Measurements from ENCODE around the gene IFITM5.

IFITM5 gene

GRCh38 chr11:257766-258493 is 41.4 kb downstream of the IFITM5 start:
- no peak for DNase-seq

DNA sequence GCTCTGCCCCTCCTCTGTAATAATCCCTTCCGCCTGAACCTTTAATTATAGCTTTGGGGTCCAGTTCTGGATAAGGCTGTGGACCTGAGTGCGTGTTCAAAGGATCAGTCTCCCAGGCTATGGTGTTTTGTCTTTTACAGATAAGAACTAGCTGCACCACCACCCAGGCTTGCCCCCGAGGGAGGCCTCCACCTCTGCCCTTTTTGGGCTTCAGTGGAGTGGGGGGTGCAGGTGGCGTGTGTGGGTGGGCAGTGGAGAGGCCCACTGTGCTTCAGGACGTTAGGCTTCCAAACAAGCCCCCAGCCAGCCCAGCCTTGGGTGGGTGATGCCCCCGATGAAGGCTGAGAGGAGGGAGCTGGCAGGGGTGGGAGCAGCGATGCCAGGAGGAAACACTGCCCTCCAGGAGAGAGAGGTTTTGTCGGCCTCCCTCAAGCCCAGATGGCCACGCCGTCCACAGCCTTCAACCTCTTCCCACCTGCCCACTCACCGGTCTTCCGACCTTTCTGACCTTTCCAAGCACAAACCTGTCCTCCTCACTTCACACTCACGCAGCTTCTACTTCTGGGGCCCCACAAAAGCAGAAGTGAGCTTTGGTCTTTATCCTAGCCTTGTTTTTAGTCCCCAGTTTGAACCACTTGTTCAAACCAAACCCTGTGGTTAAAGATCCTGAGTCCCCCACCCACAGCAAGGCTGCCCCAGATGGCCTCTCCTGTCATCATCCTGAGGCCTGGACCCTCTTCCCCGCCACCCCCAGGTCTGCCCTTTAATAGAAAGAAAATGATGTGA is 42.2 kb downstream of the IFITM5 start:
- DNase-seq = peak; percentile 43 to 45

DNA sequence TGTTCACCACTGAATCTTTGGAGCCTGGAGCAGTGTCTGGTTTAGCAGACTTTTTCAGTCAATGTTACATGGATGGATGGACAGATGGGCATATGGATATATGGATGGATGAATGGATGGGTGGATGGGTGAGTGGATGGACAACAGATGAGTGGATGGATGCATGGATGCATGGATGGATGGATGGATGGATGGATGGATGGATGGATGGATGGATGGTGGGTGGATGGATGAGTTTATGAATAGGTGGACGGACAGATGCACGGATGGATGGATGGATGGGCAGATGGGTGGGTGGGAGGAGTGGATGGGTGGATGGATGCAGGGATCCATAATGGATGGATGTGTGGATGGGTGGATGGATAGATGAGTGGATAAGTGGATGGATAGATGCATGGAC is 43.5 kb downstream of the IFITM5 start:
- no peak for DNase-seq

GRCh38 chr11:255176-255575 is 44.1 kb downstream of the IFITM5 start:
- DNase-seq = no peak

DNA sequence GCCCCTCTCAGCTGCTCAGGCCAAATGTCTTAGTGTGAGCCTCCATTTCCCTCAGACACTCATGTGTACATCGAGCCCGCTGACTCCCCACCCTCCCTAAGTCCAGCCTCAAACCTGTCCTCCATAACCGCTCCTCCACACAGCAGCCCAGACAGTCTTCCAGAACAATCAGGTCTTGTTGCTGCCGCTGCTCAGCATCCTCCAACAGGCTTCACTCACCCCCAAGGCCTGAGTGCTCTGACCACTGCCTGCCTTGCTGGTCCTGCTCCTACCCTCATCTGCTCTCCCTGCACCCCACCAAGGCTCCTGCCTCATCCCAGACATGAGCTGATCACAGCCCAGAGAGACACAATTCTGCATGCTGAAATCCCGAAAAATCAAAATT is 45.4 kb downstream of the IFITM5 start:
- DNase-seq = no peak

DNA sequence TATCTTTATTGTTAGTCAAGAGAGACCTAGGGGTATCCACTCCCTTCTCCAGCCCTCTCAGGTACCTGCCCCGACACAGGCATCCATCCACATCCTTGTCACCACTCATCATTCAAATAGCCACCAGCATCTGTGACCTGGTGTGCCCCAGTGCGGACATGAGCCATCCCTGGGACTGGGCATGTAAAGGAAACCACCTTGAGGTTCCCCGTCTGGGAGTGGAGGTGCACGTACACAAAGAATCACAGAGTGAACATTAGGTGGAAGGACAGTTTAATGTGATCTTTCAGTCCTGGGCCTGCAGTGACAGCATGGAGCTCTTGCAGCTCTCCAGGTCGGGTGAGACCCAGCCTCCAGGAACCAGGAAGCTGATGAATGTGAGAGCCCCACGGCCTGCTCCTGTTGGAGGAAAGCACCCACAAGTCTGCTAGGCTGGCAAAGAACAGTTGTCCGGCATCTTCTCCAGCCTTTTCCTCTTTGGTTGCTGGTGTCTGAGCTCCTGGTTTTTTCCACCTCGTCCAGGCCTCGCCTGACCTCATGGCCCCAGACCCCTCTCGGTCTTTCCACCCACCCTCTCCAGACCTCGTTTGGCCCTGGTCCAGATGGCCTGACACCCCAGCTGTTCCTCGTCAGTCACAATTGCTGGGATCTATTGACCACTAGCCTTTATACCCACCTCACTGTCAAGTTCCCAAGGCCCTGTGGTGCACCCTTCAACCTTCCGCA is 46.0 kb downstream of the IFITM5 start:
- DNase-seq = no peak

GRCh38 chr11:252666-253065 is 46.7 kb downstream of the IFITM5 start:
- DNase-seq = no peak

DNA sequence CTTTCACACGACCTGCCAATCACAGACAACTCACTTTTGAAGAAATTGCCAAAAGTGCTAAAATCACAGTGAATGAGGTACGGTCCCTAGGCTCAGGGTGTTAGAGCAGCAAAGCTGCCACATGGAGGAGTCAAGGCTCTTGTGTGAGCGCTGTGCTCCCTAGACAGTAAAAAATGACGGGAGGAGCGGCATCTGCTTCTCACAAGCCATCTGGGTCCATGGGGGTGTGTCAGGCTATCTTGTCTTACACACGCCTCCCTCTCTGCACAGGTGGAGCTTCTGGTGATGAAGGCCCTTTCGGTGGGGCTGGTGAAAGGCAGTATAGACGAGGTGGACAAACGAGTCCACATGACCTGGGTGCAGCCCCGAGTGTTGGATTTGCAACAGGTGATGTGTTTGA is 47.8 kb downstream of the IFITM5 start:
- no peak for DNase-seq

GRCh38 chr11:250740-251299 is 48.5 kb downstream of the IFITM5 start:
- peak; percentile 86 to 88 for DNase-seq

DNA sequence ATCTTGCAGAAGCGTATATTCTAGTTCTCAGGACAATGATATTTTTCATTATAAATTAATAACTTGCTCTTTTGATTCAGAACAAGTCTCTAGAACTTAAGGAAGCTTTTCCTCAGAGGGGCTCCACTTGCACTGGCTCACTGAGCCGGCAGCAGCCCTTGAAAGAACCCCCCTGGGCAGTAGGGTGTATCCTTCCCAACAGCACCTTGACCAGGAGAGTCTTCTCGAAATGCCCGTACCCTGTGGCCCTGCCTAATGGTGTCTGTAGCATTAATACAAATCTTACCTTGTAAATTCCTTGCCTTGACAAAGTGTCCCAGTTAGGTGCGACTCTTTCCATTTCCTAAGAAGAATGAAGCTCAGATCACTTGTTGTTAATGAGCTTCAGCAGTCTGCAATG is 49.1 kb downstream of the IFITM5 start:
- no peak for DNase-seq

DNA sequence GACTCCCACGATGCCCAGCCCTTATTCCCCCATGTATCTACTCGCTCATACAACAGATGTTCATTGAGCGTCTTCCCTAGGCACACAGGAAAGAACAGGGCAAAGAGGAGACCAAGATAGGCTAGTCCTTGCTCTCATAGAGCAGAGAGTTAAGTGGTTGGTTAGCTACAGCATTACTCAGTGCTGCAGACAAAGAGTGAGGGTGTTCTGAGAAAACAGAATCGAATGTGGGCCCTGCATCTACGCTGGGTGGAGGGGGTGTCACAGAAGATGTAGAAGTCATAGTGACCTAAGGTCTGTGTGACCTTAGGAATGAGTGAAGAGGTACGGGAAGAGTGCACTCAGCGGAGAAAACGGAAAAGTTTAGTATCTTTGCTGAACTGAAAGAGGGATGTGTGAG is 50.3 kb downstream of the IFITM5 start:
- no peak for DNase-seq
